ENCODE measurements around the gene HIRIP3. TPM values are rescaled to one million over a fixed set of nuclear protein-coding genes. Genes with fewer than 3 reads are reported as not detected.
A peak's percentile ranks its signal among the peaks of the same experiment; 100 is the strongest.

The HIRIP3 gene
- polyA plus RNA-seq, 3 donors: 3.3 to 4.8 (median 3.7) TPM

GRCh38 chr16:29993903-29994599 is 1.4 kb downstream of the HIRIP3 start:
- peaks cover 23% of the 10 kb centered on the region for H3K4me1 Mint-ChIP-seq
- peaks cover 43 to 59% of the 10 kb centered on the region in 2 donors for H3K36me3 ChIP-seq (replicated peaks in 1 of 2; ENCODE audit: control insufficient read depth in 1 of 2, insufficient read depth in 2 of 2, low read length in 2 of 2)
- intact Hi-C loops (cut with micrococcal nuclease): loop anchor here (5.0 to 10.0 kb wide), 2 partner anchors 179 to 763 kb away; partner anchors contain the start of genes PAGR1 (in 1 of the 2) and PRRT2 (in 1 of the 2)

More at GRCh38 chr16:29993903-29994599, 1.4 kb downstream of the HIRIP3 start:
- H3K27me3 ChIP-seq (ENCODE audit: control insufficient read depth in 2 of 2, insufficient read depth in 2 of 2, low read length in 2 of 2): no peaks in the 10 kb centered on the region
- no peak overlapping the region for H3K9ac ChIP-seq (ENCODE audit: insufficient read depth, low read length, poor library complexity, severe bottlenecking)
- Mint-ChIP-seq H3K27ac (peak overlapping the region in 5 of 7 donors; percentile 1 to 86 (median 27)), H3K9me3 (no peaks in the 10 kb centered on the region), H3K36me3 (peaks cover 36 to 49% of the 10 kb centered on the region in 2 donors), H3K27me3 (ENCODE audit: low read depth in 3 of 3) (peaks cover 0 to 2% (median 0%) of the 10 kb centered on the region in 3 donors), H3K4me3 (peak overlapping the region in 1 of 2 donors; percentile 6)
- H2AFZ ChIP-seq (ENCODE audit: insufficient read depth, low read depth, low read length, poor library complexity, severe bottlenecking): peak overlapping the region; percentile 99
- peaks cover 16% of the 10 kb centered on the region for H3K79me2 ChIP-seq (ENCODE audit: insufficient read depth, low read length)
- no peaks in the 10 kb centered on the region for H3K9me3 ChIP-seq (replicated peaks in 1 of 2; ENCODE audit: control insufficient read depth in 1 of 2, insufficient read depth in 1 of 2, low read length in 2 of 2)
- peak overlapping the region; percentile 99 for H3K4me2 ChIP-seq (replicated peaks; ENCODE audit: extremely low read depth, low read length, poor library complexity, severe bottlenecking)
- no peaks in the 10 kb centered on the region for H4K20me1 ChIP-seq (ENCODE audit: insufficient read depth, low read length)
- 81% methylated on average over 9 of the region's 9 CpGs for WGBS (ENCODE audit: insufficient coverage)
- H3K4me3 ChIP-seq (replicated peaks in 1 of 3; ENCODE audit: low read depth in 2 of 3, low read length in 3 of 3): peak overlapping the region in 1 of 3 experiments; percentile 100
- no peak overlapping the region for H3K27ac ChIP-seq (ENCODE audit: low read depth in 1 of 2, low read length in 2 of 2)
- peaks cover 18 to 31% of the 10 kb centered on the region in 2 donors for H3K4me1 ChIP-seq (ENCODE audit: control insufficient read depth in 1 of 2, insufficient read depth in 2 of 2, low read length in 2 of 2)
- DNase-seq: no peak
- TF ChIP-seq CTCF (IDR thresholded peaks at IDR 0.05): no peak
